ENCODE measurements around the gene KRTAP2-1.
A peak's percentile ranks its signal among the peaks of the same experiment; 100 is the strongest.
"Not testable (repeated sequence)": the region's sequence is repeated elsewhere in the genome, so short reads cannot be mapped to it uniquely, and the experiment has no call there.

The KRTAP2-1 gene

GRCh38 chr17:41046735-41047465 lies at the start of gene KRTAP2-1:
Gene KRTAP2-1 (minus strand): TSS chr17:41047316. CDS start chr17:41047267, 49 bp downstream.
- not testable (repeated sequence) for DNase-seq (ENCODE audit: low spot score); FAIRE-seq

- FAIRE-seq, result no peak
Observed at GRCh38 chr17:41096055-41096454, 48.9 kb upstream of the KRTAP2-1 start.

GRCh38 chr17:41088760-41089352 lies 41.7 kb upstream of the KRTAP2-1 start:
- not testable (repeated sequence) for DNase-seq (ENCODE audit: low spot score); FAIRE-seq

More at GRCh38 chr17:41096055-41096454, 48.9 kb upstream of the KRTAP2-1 start:
- no peak for DNase-seq (ENCODE audit: low spot score)

- not testable (repeated sequence) for FAIRE-seq; DNase-seq (ENCODE audit: low spot score)
Observed at GRCh38 chr17:41084100-41084856, 37.2 kb upstream of the KRTAP2-1 start, which contains the start of gene KRTAP4-7. Gene KRTAP4-7 (plus strand): TSS chr17:41084150. CDS start chr17:41084207, 57 bp downstream.

GRCh38 chr17:41083427-41083826 lies 36.3 kb upstream of the KRTAP2-1 start:
- peak; percentile 62 for DNase-seq (ENCODE audit: low spot score)
- FAIRE-seq, result peak; percentile 95

- FAIRE-seq, result no peak
Observed at GRCh38 chr17:41082626-41083025, 35.5 kb upstream of the KRTAP2-1 start.

GRCh38 chr17:41076788-41077187 lies 29.7 kb upstream of the KRTAP2-1 start:
- DNase-seq (ENCODE audit: low spot score) (no peak), FAIRE-seq (no peak)

More at GRCh38 chr17:41082626-41083025, 35.5 kb upstream of the KRTAP2-1 start:
- peak; percentile 53 for DNase-seq (ENCODE audit: low spot score)

- no peak for DNase-seq (ENCODE audit: low spot score)
- FAIRE-seq, result no peak
Observed at GRCh38 chr17:41073676-41074075, 26.6 kb upstream of the KRTAP2-1 start.

- no peak for DNase-seq (ENCODE audit: low spot score)
- FAIRE-seq, result no peak
Observed at GRCh38 chr17:41071606-41072360, 24.7 kb upstream of the KRTAP2-1 start.

GRCh38 chr17:41069031-41069430 lies 21.9 kb upstream of the KRTAP2-1 start:
- FAIRE-seq (no peak), DNase-seq (ENCODE audit: low spot score) (no peak)

GRCh38 chr17:41067281-41067680 lies 20.2 kb upstream of the KRTAP2-1 start:
- FAIRE-seq, result no peak
- DNase-seq (ENCODE audit: low spot score), result no peak

- peak; percentile 99 for FAIRE-seq
Observed at GRCh38 chr17:41065829-41066624, 18.9 kb upstream of the KRTAP2-1 start, which contains the start of gene KRTAP2-4. Gene KRTAP2-4 (minus strand): TSS chr17:41065879. CDS start chr17:41065845, 34 bp downstream.

GRCh38 chr17:41065016-41065689 lies 18.0 kb upstream of the KRTAP2-1 start:
- not testable (repeated sequence) for FAIRE-seq; DNase-seq (ENCODE audit: low spot score)

More at GRCh38 chr17:41065829-41066624, 18.9 kb upstream of the KRTAP2-1 start, which contains the start of gene KRTAP2-4:
- peak; percentile 99 for DNase-seq (ENCODE audit: low spot score)

- DNase-seq (ENCODE audit: low spot score), result no peak
- no peak for FAIRE-seq
Observed at GRCh38 chr17:41064301-41064700, 17.2 kb upstream of the KRTAP2-1 start.

GRCh38 chr17:41063449-41063848 lies 16.3 kb upstream of the KRTAP2-1 start:
- no peak for FAIRE-seq
- no peak for DNase-seq (ENCODE audit: low spot score)

GRCh38 chr17:41061964-41062363 lies 14.8 kb upstream of the KRTAP2-1 start:
- DNase-seq (ENCODE audit: low spot score), result peak; percentile 94
- peak; percentile 95 for FAIRE-seq

- peak; percentile 97 for DNase-seq (ENCODE audit: low spot score)
- peak; percentile 98 for FAIRE-seq
Observed at GRCh38 chr17:41060052-41060604, 13.0 kb upstream of the KRTAP2-1 start, which contains the start of gene KRTAP2-3. Gene KRTAP2-3 (minus strand): TSS chr17:41060114. CDS start chr17:41060050, 64 bp downstream.

GRCh38 chr17:41059276-41060051 lies 12.3 kb upstream of the KRTAP2-1 start:
- DNase-seq (ENCODE audit: low spot score) (peak; percentile 37), FAIRE-seq (peak; percentile 33)
